Measurements from ENCODE around the gene NABP1. TPM values are rescaled to one million over a fixed set of nuclear protein-coding genes. Genes with fewer than 3 reads are reported as not detected.

NABP1 gene
- total and polyA plus RNA-seq, 2 experiments from 2014 or later, result 19.6 to 40.0 TPM

GRCh38 chr2:191706791-191707190, 28.9 kb downstream of the NABP1 start:
- WGBS (ENCODE audit: low lambda C conversion rate, missing lambda C conversion rate), result 80% methylated on average over 2 of the region's 2 CpGs
- no peak for DNase-seq (ENCODE audit: low spot score)
- Histone ChIP-seq H3K79me2 (no peaks in the 10 kb centered on the region), H3K4me3 (no peak overlapping the region), H3K4me1 (ENCODE audit: insufficient read depth) (no peaks in the 10 kb centered on the region), H3K4me2 (no peak overlapping the region), H2AFZ (no peak overlapping the region), H4K20me1 (ENCODE audit: insufficient read depth, poor library complexity, severe bottlenecking) (no peaks in the 10 kb centered on the region), H3K27me3 (no peaks in the 10 kb centered on the region), H3K27ac (no peak overlapping the region), H3K9me2 (replicated peaks; ENCODE audit: insufficient read depth) (no peaks in the 10 kb centered on the region), H3K9me3 (ENCODE audit: low read depth) (no peaks in the 10 kb centered on the region), H3K36me3 (replicated peaks; ENCODE audit: insufficient read depth, low read depth) (no peaks in the 10 kb centered on the region)
- TF ChIP-seq CTCF (IDR thresholded peaks at IDR 0.05; ENCODE audit: poor library complexity), result no peak
- no peak for TF ChIP-seq EZH2 (IDR thresholded peaks at IDR 0.05; ENCODE audit: borderline replicate concordance)
- no peak for TF ChIP-seq EZH2phosphoT487 (IDR thresholded peaks at IDR 0.05; ENCODE audit: low read depth, severe bottlenecking, unreplicated experiment)

GRCh38 chr2:191707542-191707941, 29.6 kb downstream of the NABP1 start:
- no peak overlapping the region for H3K4me2 ChIP-seq
- no peak overlapping the region for H2AFZ ChIP-seq
- H3K27me3 ChIP-seq, result no peaks in the 10 kb centered on the region
- no peaks in the 10 kb centered on the region for H3K36me3 ChIP-seq (replicated peaks; ENCODE audit: insufficient read depth, low read depth)
- no peak overlapping the region for H3K27ac ChIP-seq
- no peaks in the 10 kb centered on the region for H3K4me1 ChIP-seq (ENCODE audit: insufficient read depth)
- 76% methylated on average over 2 of the region's 2 CpGs for WGBS (ENCODE audit: low lambda C conversion rate, missing lambda C conversion rate)
- H4K20me1 ChIP-seq (ENCODE audit: insufficient read depth, poor library complexity, severe bottlenecking), result no peaks in the 10 kb centered on the region
- no peak for TF ChIP-seq EZH2phosphoT487 (IDR thresholded peaks at IDR 0.05; ENCODE audit: low read depth, severe bottlenecking, unreplicated experiment)
- TF ChIP-seq CTCF (IDR thresholded peaks at IDR 0.05; ENCODE audit: poor library complexity), result no peak
- TF ChIP-seq EZH2 (IDR thresholded peaks at IDR 0.05; ENCODE audit: borderline replicate concordance), result no peak
- no peaks in the 10 kb centered on the region for H3K9me2 ChIP-seq (replicated peaks; ENCODE audit: insufficient read depth)
- no peaks in the 10 kb centered on the region for H3K9me3 ChIP-seq (ENCODE audit: low read depth)
- no peak for DNase-seq (ENCODE audit: low spot score)
- no peaks in the 10 kb centered on the region for H3K79me2 ChIP-seq
- no peak overlapping the region for H3K4me3 ChIP-seq

GRCh38 chr2:191710411-191710900, 32.5 kb downstream of the NABP1 start:
- WGBS (ENCODE audit: low lambda C conversion rate, missing lambda C conversion rate), result 100% methylated on average over 1 of the region's 1 CpG
- Histone ChIP-seq H3K27ac (no peak overlapping the region), H3K4me3 (no peak overlapping the region), H4K20me1 (ENCODE audit: insufficient read depth, poor library complexity, severe bottlenecking) (no peaks in the 10 kb centered on the region), H3K36me3 (replicated peaks; ENCODE audit: insufficient read depth, low read depth) (no peaks in the 10 kb centered on the region), H3K9me3 (ENCODE audit: low read depth) (no peaks in the 10 kb centered on the region), H3K9me2 (replicated peaks; ENCODE audit: insufficient read depth) (no peaks in the 10 kb centered on the region), H3K79me2 (no peaks in the 10 kb centered on the region), H3K4me1 (ENCODE audit: insufficient read depth) (no peaks in the 10 kb centered on the region), H3K27me3 (no peaks in the 10 kb centered on the region), H2AFZ (no peak overlapping the region), H3K4me2 (no peak overlapping the region)
- no peak for TF ChIP-seq EZH2 (IDR thresholded peaks at IDR 0.05; ENCODE audit: borderline replicate concordance)
- DNase-seq (ENCODE audit: low spot score), result no peak

- Histone ChIP-seq H2AFZ (no peak overlapping the region), H3K4me2 (no peak overlapping the region), H3K27ac (no peak overlapping the region), H3K79me2 (no peaks in the 10 kb centered on the region), H3K4me3 (no peak overlapping the region), H3K9me2 (replicated peaks; ENCODE audit: insufficient read depth) (no peaks in the 10 kb centered on the region), H3K36me3 (replicated peaks; ENCODE audit: insufficient read depth, low read depth) (no peaks in the 10 kb centered on the region), H4K20me1 (ENCODE audit: insufficient read depth, poor library complexity, severe bottlenecking) (no peaks in the 10 kb centered on the region), H3K4me1 (ENCODE audit: insufficient read depth) (no peaks in the 10 kb centered on the region), H3K9me3 (ENCODE audit: low read depth) (no peaks in the 10 kb centered on the region), H3K27me3 (no peaks in the 10 kb centered on the region)
- 83% methylated on average over 2 of the region's 2 CpGs for WGBS (ENCODE audit: low lambda C conversion rate, missing lambda C conversion rate)
- TF ChIP-seq CTCF (IDR thresholded peaks at IDR 0.05; ENCODE audit: poor library complexity) (no peak), EZH2phosphoT487 (IDR thresholded peaks at IDR 0.05; ENCODE audit: low read depth, severe bottlenecking, unreplicated experiment) (no peak), EZH2 (IDR thresholded peaks at IDR 0.05; ENCODE audit: borderline replicate concordance) (no peak)
- no peak for DNase-seq (ENCODE audit: low spot score)
These were observed 33.7 kb downstream of the NABP1 start for GRCh38 chr2:191711621-191712020.
